ENCODE measurements around the gene SUCLG2.

Gene SUCLG2

GRCh38 chr3:67431887-67432286, 222.5 kb downstream of the SUCLG2 start:
- DNase-seq: no peak
- intact Hi-C loops (cut with DNase I): no loop called here

- intact Hi-C loops (cut with DNase I): no loop called here
- no peak for DNase-seq
These were observed 230.7 kb downstream of the SUCLG2 start for GRCh38 chr3:67423722-67424121.

GRCh38 chr3:67421912-67422311, 232.5 kb downstream of the SUCLG2 start:
- no peak for DNase-seq
- intact Hi-C loops (cut with DNase I): no loop called here

- intact Hi-C loops (cut with DNase I): no loop called here
- DNase-seq: no peak
These were observed 234.6 kb downstream of the SUCLG2 start for GRCh38 chr3:67419779-67420178.

GRCh38 chr3:67419218-67419529, 235.2 kb downstream of the SUCLG2 start:
- DNase-seq: no peak
- intact Hi-C loops (cut with DNase I): no loop called here

- intact Hi-C loops (cut with DNase I): no loop called here
- no peak for DNase-seq
These were observed 235.8 kb downstream of the SUCLG2 start for GRCh38 chr3:67418426-67419217.

- no peak for DNase-seq
- intact Hi-C loops (cut with DNase I): no loop called here
These were observed 237.7 kb downstream of the SUCLG2 start for GRCh38 chr3:67416703-67417102.

GRCh38 chr3:67415511-67415910, 238.9 kb downstream of the SUCLG2 start:
- DNase-seq: no peak
- intact Hi-C loops (cut with DNase I): no loop called here

- intact Hi-C loops (cut with DNase I): no loop called here
These were observed 239.7 kb downstream of the SUCLG2 start for GRCh38 chr3:67414740-67415139.

GRCh38 chr3:67405193-67405592, 249.2 kb downstream of the SUCLG2 start:
- DNase-seq: no peak
- intact Hi-C loops (cut with DNase I): no loop called here

More at GRCh38 chr3:67414740-67415139, 239.7 kb downstream of the SUCLG2 start:
- DNase-seq: no peak

GRCh38 chr3:67402873-67403272, 251.5 kb downstream of the SUCLG2 start:
- DNase-seq: no peak
- intact Hi-C loops (cut with DNase I): no loop called here

GRCh38 chr3:67401921-67402320, 252.5 kb downstream of the SUCLG2 start:
- DNase-seq: no peak
- intact Hi-C loops (cut with DNase I): no loop called here

GRCh38 chr3:67400476-67400875, 253.9 kb downstream of the SUCLG2 start:
- DNase-seq: no peak
- intact Hi-C loops (cut with DNase I): no loop called here

- no peak for DNase-seq
- intact Hi-C loops (cut with DNase I): no loop called here
These were observed 265.2 kb downstream of the SUCLG2 start for GRCh38 chr3:67389176-67389575.

GRCh38 chr3:67388738-67389137, 265.7 kb downstream of the SUCLG2 start:
- DNase-seq: no peak
- intact Hi-C loops (cut with DNase I): no loop called here

- DNase-seq: no peak
- intact Hi-C loops (cut with DNase I): no loop called here
These were observed 268.0 kb downstream of the SUCLG2 start for GRCh38 chr3:67386451-67386850.

- intact Hi-C loops (cut with DNase I): loop anchor here (5.0 kb wide), 1 partner anchor 1492 kb away; no protein-coding TSS in a partner anchor
- peak in 38 of 42 donors; percentile 15 to 71 (median 48) for DNase-seq
These were observed 269.5 kb downstream of the SUCLG2 start for GRCh38 chr3:67384760-67385397.

GRCh38 chr3:67384016-67384415, 270.4 kb downstream of the SUCLG2 start:
- intact Hi-C loops (cut with DNase I): loop anchor here (5.0 kb wide), 1 partner anchor 1493 kb away; no protein-coding TSS in a partner anchor
- no peak for DNase-seq

GRCh38 chr3:67383379-67383778, 271.0 kb downstream of the SUCLG2 start:
- intact Hi-C loops (cut with DNase I): loop anchor here (5.0 kb wide), 1 partner anchor 1494 kb away; no protein-coding TSS in a partner anchor
- DNase-seq: no peak

GRCh38 chr3:67382536-67382935, 271.9 kb downstream of the SUCLG2 start:
- DNase-seq: no peak
- intact Hi-C loops (cut with DNase I): loop anchor here (5.0 kb wide), 1 partner anchor 1495 kb away; no protein-coding TSS in a partner anchor

Data from head of caudate nucleus (tissue), 42 donors.